ENCODE results near the gene PRKN. TPM values are rescaled to one million over a fixed set of nuclear protein-coding genes. Genes with fewer than 3 reads are reported as not detected.
A peak's percentile ranks its signal among the peaks of the same experiment; 100 is the strongest.

The PRKN gene
- total RNA-seq, 1 experiment from 2014 or later, result not detected

DNA sequence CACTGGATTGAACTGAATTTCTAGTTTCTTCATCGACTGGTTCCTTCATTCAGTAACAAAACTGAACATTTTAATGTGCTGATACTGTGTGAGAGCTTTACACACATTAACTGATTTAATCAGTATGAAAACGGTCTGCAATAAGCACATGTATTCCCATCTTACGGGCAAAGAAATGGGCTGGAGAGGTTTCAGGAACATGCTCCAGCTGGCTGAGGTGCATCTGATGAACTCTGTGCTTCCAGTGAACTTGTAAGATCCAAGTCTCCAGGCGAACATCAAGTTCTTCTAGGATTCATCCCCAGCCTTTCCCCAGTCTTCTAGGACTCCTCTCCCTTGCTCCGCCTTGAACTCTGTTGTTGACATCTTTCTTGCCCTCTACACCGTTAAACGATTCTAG lies 1233.0 kb downstream of the PRKN start:
- no peak for DNase-seq (ENCODE audit: low read depth)

DNA sequence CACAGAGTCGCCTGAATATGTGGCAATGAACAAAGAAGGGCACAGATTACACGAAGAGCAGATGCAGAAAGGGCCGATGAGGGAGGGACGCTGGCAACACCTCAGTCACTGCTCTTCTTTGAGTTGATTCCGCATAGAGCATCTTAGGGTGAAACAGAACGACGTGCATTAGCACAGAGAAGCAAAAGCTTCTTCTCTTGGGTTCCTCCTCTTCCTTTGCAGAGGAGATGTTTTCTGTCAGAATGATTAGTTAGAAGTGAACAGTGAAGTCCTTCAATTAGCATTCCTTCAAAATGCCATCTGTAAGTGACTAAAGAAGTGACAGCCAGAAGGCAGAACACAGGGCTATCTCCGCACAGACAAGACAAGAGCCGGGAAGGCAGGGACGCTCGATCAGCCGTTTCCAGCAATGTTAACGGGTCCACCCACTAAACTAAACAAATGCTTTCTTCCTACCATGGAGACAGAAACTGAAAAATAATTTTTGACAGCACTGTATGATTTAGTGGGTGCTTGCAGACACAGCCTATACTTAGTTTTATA lies 1233.9 kb downstream of the PRKN start:
- DNase-seq (ENCODE audit: low read depth), result no peak

DNA sequence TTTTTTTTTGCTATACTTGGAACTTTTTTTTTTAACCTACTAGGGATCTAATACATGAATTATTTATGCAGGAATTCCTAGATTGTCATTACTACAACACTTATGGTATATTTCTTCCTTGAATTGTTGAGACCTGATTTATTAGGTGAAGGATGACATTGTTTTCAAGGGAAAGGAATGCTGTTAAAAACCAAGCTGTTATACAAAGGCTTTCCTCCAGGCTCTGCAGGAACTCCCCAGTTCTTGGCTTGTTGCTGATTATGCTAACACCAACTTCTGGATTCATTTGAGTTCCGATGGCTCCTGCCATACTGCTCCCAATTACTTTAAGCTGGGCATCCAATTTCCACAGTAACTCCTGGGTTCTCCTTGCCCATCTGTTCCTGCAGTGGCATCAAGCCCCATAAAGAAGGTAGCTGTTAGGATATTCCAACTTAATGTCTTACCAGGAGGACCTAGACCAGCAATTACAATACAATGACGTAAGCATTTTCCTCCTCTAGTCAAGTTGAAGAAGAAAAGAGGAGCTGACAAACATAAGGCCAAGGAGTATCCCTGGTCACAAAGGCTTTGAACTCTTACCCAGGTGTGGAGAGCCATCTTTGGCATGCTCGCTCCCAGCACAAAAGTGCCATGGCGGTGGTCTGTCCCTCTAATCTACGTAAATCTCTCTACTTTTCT lies 1237.8 kb downstream of the PRKN start:
- DNase-seq (ENCODE audit: low read depth), result no peak

DNA sequence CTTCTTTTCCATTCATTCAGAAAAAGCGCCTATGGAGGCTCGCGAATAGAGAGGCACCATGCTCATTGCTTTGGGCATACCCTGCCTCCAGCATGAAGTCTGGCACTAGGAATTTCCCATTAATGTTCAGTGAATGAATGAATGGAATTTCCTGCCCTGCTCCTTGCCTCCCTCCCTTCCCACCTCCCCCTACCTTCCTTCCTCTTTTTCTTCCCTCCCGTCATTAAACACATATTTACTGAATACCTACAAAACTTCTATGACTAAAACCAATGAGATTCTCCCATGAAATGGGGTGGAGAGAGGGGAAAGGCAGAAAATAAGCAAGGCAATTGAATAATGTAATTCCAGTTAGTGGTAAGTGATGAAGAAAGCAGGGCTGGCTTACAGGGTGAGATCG lies 1239.9 kb downstream of the PRKN start:
- no peak for DNase-seq (ENCODE audit: low read depth)

DNA sequence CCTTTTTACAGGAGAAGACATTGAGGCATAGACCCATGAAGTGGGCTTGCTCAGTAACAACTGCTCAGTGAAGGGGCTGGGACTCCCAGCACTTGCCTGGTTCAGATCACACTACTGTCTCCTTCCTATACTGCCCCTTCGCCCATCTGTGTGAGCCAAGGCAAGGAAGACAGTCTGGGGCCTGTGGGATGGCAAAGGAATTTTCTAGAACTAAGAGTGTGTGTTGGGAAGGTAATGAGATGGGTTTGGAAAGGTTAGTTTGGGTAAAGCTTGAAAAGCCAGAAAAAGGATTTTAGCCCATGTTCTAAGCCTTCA lies 1240.4 kb downstream of the PRKN start:
- no peak for DNase-seq (ENCODE audit: low read depth)

DNA sequence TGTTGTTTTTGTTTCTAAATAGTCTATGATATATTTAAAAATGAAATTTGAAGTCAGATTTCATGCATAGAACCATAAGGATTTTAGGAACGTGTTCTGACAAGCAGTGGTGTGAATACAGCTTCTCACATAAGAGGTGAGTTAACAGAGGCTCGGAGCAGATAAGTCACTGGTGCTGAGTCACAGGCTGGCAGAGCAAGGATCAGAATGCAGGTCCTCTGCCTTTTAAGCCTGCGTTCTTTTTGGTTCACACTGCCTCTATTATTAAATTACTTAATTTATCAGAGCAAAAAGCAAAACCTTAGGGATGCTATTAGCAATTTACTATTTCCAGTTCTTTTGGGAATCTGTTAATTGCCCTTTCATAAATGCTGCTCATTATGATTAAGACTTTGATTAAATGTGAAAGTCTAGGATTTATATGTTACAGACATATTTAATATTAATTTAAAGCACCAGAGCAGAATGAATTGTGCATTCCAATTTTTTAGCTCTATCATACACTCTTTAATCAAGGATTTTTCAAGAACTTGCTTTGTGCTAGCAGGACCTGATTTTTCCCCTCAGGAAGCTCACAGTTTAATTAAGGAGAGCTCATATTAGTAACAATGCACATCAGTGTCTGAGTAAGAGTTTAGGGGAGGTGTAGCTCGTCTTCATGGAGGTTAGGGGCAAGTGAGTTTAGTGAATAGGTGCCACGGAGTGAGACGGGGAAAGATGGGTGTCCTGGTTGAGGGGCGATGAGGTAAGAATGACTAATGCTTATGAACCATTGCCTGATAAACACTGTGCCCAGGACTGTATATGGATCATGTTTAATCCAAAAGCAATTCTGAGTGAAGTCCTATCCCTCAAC lies 1241.0 kb downstream of the PRKN start:
- peak; percentile 60 for DNase-seq (ENCODE audit: low read depth)

DNA sequence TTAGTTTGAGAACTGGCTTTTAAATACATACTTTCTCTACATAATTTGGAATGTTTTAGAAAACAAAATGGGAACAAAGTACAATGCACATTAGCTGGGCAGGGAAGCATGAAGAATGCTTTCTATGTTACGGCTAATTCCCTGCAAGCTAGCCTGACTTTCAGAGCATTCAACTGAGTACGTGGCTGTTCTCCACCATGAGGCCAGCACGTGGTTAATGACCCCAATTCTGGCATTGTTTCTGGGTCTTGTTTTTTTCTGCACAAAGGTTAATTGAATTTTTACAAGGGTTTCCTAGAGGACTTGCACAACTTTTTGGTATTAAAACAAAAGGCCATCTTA lies 1245.1 kb downstream of the PRKN start:
- DNase-seq (ENCODE audit: low read depth), result no peak

DNA sequence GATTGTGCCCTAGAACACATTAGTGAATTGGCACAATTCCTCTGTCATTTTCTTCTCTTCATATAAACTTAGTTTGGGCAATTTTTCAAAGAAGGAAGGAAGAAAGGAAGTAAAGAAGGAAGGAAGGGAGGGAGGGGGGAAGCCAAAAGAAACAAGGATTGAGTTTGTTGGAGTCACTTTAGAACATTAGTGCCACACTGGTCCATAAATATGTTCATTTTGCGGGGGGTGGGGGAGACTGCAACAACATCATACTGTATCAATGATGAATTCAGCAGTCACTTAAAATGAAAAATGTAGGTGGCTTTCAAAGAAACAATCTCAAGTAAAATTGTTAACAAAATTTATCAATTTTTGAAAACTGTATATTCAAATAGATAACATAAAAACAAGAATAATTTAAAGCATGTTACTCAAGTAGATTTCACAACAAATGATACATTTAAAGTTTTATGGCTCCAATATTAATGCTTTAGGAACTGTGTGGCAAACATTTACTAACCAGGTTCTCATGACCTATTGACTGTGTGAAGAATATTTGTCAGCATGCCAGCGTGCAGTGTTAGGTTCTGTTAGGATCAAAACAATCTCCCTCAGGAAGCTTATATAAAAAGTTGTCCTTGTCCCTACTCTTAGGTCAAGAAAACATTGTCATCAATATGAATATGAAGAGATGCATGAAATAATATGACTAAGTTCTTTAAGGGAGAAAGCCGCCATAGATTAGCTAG lies 1245.6 kb downstream of the PRKN start:
- DNase-seq (ENCODE audit: low read depth), result no peak

DNA sequence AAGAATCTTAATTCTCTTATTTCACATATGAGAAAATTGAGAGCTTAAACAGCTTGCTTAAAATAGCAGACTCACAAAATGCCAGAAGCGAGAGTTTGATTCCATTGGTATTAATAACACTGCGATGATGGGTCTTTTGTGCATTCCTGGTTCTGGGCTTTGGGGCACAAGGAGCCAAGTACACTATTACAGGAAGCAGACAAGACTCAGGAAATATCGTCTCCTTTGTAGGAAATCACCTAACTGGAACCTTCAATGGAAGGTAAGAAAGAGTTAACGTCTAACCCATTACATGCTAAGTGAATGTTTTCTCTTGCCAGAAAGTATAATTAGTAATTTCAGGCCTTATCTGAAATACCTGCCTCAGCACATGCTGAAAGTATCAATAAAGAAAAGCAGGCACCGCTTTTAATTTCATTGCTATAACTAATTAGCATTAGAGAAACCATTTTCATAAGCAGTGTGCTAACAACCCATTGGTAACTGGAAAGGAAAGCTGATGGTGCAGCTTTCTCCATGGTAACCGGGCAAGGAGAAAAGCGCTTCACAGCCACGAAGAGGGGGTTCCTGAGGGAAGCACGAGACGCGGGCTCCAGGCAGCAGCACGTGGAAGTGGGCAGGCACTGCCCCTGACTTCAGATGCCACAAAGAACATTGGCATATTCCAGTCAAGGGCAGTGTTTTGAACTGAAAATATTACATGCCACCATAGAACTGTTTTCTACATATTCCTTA lies 1247.0 kb downstream of the PRKN start:
- DNase-seq (ENCODE audit: low read depth), result no peak

DNA sequence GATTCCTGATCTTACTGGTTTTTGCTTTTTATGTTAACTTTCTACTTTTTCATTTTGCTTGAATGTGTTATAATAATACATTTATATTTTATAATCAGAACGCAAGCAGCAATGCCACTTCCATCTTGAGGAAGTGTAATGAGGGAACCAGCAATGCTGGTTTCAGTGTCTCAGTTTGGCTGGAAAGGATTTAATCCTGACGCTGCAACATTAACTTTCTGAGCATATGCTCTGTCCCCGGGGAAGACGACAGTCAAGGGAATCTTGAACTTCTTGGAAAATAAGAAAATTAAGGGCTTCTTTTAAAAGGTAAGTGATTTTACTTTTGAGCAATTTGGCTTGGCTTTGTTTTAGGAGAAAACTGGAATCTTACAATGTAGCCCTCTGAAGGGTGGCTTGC lies 1248.2 kb downstream of the PRKN start:
- DNase-seq (ENCODE audit: low read depth), result no peak

DNA sequence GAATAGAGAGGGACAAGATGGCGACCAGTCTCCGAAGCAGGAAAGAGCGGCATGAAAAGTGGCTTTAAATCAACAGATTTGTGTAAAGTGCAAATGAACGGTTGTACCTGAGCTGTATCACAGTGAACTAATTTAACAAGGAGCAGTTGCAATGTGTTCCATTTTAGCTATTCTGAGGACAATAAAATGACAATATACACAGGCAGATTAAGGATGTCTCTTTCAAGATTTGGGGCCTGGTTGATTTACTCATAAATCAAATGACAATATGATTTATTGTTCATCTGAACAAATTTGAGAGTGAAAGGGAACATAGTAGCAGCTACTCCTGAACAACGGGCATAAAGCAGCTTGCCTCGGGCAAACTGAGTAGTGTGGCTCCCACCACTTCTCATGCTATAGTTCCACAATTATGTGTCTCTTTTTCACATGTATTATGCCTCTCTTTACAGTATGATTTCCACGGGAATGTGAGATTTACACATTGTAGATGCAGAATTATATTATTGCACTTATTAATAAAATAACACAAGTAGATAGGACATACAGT lies 1249.6 kb downstream of the PRKN start:
- DNase-seq (ENCODE audit: low read depth), result no peak

DNA sequence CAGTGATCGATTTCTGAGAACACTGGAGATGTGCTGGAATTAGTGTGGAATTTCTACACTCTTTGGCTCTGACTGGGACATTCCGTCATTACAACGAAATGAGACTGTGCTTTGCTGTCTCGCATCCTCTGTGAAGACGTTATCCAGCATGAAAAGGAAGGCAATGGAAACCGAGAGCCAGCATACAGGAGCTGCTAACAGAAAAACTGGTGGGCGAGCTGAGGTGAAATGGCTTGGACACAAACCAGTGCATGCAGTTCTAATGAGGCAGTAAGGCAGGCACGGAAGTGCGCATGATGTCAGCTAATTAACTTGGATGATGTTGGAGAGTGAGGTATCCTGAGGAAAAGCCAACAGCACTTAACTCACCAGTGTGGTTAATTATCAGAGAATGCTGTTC lies 1250.9 kb downstream of the PRKN start:
- DNase-seq (ENCODE audit: low read depth), result no peak

DNA sequence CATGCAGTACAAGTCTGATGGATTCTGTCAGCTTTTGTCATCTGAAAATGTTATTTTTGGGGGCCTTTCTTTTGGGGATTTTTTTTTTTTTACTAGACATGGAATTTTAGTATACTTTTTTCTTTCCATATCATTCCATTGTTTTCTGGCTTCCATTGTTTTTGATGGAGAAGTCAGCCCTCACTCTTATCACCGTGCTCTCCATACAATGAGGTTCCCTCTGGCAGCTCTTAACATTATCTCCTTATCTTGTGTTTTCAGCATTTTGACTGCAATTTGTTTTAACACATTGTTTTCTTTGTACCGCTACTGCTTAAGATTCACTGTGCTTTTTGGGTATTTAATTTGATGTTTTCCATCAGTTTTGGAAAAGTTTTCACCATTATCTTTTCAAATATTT lies 1262.2 kb downstream of the PRKN start:
- DNase-seq (ENCODE audit: low read depth), result no peak

DNA sequence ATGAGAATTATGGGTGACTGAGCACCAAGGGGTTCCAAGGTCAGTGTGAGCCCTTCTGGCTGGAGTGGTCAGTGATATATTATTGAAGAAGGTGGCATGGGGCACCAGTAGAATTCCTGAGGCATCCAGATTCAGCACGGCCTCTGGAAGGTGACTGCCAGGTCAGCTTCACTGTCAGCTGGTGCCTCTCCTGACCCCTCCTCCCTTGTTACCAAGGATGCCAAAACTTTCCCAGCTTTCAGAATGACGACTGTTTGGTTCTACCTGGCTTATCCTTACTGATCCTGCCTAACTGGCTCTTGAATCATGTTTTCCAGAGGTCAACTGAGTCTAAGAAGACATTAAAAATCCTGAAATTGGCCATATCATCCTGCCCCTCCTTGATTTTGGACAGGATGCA lies 1264.5 kb downstream of the PRKN start:
- DNase-seq (ENCODE audit: low read depth), result no peak

DNA sequence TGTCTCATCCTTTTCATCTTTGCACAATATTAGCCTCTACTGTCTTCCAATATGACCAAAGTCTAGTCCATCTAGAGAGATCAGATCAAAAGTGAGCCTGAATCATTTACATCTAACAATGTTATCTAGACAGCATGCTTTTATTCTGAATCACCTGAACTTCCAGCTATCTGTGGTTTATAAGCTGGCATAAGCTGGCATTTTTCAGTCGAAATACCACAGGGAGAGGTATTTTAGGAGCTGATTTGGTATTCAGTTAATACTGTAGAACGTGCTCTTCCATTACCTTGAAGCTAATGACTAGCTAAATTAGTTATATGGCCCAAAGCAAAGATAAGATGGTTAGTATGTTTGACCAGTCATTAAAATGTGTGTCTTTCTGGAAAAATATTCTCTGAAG lies 1265.4 kb downstream of the PRKN start:
- DNase-seq (ENCODE audit: low read depth), result peak; percentile 60

DNA sequence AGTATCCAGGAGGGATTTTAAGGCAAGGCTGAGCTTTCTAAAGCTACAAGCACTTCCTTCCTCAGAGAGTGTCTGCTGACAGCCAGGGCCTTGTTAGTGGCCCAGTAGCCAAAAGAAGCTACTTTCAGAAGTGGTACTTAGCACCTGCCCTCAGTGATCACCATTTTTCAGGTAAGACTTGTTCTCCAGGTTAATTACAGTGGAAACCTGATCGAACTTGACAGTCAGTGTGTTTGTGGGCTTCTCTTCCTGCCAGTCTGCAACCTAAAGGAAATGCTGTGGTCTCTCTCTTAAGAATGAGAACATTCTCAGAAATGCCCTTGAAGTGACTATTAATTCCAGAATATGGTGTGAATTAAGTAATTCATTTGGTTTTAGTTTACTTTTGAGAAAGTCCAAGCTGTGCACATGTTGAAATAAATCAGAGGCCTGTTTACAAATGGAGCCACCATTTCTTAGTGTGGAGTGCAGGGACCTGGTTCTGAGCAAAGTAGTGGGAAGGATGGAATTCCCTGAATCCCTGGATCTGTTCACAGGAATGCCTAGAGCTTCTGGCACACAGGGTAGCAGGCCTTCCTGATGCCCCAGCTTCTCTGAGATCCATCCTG lies 1268.5 kb downstream of the PRKN start:
- DNase-seq (ENCODE audit: low read depth), result no peak

DNA sequence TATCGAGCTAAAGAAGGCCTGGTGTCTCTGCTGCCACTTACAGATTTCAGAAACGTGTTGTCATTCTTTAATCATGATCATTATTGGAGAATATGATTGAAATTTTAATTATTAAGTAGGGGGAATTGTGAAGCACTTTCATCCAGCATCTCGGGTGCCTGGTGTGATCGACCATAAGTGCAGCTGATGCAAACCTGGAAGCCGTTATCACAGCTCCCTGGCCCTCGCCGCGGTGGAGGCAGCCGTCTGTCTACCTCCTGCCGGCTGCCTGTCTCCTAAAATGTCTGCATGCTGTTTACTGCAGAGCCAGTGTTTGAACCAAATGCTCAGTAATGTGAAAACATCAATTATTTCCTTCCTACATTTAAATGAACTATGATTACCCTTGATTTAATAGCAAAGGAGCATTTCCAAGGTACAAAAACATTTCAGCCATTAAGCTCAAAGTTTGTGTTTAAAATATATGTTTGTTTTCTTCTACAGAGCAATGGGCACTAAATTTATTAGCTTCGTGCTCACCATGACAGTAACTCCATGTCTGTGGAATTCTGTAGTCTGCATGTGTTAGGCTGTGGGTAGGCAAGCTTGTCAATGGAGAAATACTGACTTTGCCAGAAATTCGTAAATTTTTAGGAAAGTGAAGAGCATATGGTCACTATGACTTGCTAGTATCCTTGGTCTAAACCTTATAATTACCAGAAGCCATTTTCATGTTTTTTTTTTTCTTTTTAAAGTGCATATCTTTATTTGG lies 1269.2 kb downstream of the PRKN start:
- no peak for DNase-seq (ENCODE audit: low read depth)

DNA sequence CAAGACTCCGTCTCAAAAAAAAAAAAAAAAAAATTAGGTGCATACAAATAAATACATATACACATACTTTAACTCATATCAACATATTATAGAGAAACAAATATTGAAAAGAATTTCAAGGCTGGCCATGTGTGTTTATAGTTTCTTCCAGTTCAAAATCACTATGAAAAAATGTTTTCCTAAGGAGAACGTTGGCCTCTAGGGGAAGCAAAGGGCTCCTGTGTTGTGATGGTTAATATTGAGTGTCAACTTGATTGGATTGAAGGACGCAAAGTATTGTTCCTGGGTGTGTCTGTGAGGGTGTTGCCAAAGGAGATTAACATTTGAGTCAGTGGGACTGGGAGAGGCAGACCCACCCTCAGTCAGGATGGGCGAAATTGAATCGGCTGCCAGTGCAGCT lies 1271.7 kb downstream of the PRKN start:
- no peak for DNase-seq (ENCODE audit: low read depth)

DNA sequence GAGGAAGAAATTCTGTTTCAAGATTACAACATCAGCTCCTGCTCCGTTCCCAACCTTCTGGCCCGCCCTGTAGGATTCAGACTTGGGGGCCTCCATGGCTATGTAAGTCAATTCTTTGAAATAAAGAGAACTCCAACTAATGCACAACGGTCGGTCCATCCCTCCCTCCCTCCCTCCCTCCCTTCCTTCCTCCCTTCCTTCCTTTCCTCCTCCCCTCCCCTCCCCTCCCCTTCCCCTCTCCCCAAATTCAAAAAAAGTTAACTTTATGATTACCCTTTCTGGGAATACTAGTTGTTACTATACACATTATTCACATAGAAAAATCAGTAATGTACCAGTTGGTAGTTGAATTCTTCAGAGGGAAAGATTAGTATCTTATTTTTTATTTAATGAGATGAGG lies 1274.0 kb downstream of the PRKN start:
- DNase-seq (ENCODE audit: low read depth), result no peak

DNA sequence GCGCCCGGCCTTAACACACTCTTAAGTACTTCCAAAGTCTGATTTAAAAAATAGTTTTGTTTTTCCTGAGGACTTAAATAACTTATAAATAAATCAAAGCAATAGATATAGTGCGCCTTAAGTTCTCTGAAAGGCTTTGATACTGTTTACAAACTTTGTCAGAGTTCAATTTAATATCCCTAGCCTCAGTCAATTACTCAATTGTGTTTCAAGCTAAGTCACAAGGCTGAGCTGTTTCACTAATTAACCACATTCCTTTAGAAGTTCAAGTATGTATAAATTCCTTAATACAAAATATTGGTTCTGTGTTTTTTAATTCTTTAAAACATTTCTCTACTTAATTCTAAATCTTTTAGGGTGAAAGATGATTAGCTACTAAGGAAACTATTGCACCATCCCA lies 1275.3 kb downstream of the PRKN start:
- DNase-seq (ENCODE audit: low read depth), result no peak

DNA sequence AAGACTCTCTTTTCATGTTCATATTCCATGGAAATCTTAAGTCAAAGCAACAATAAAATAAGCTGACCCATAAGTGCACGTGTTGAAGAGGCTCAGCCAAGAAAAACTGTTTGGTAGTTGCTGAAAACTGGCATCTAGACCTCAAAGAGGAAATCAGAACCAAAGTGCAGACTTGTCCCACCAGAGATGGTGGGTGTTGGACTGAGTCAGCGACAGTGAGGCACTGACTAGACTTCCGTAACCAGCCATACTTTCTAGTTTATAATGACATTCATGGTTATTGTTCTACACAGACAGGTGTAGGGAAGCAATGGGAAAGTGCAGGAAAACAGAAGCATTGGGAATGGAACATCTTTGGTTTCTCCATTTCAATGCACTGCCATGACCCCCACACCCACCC lies 1278.0 kb downstream of the PRKN start:
- no peak for DNase-seq (ENCODE audit: low read depth)
